SK-N-MC (cell line): ENCODE measurements around the gene TMEM203.
"Not testable (repeated sequence)": the region's sequence is repeated elsewhere in the genome, so short reads cannot be mapped to it uniquely, and the experiment has no call there.

ENCODE experiments used
- DNase-seq: peaks from one replicate; pipeline ENCODE4 v3.0.0-alpha.2; 2011; ENCODE audit warnings: low read depth, low spot score
- H3K27ac ChIP-seq: fragments of 200-600 bp; sonication (generic); 2 replicates; pipeline ENCODE4 v1.5.1; 2016; ENCODE audit warnings: mixed run types
- H3K36me3 ChIP-seq: fragments of 200-600 bp; sonication (generic); 2 replicates; pipeline ENCODE4 v1.6.1; 2017; ENCODE audit warnings: antibody characterized with exemption, low read length, mixed read lengths; ENCODE audit not compliant: insufficient read depth
- H3K4me3 ChIP-seq: fragments of 200-600 bp; sonication (generic); 2 replicates; pipeline ENCODE4 v1.5.1; 2016
- H3K9ac ChIP-seq: fragments of 200-600 bp; sonication (generic); 2 replicates; pipeline ENCODE4 v1.8.0; 2017; ENCODE audit warnings: mixed run types, mixed read lengths; ENCODE audit not compliant: insufficient read length
- H3K9me3 ChIP-seq: fragments of 200-600 bp; sonication (generic); 2 replicates; pipeline ENCODE4 v1.6.1; 2017; ENCODE audit warnings: low read depth, mild to moderate bottlenecking, antibody characterized with exemption, low read length, moderate library complexity, mixed read lengths
- EZH2 ChIP-seq: fragments of 200-600 bp; sonication (generic); IDR thresholded peaks from one replicate; pipeline ENCODE4 v1.6.1; 2017; ENCODE audit warnings: antibody characterized with exemption
- FOXP2 ChIP-seq: optimal IDR thresholded peaks from 2 replicates; pipeline ENCODE3; 2011; ENCODE audit warnings: mild to moderate bottlenecking, moderate library complexity; ENCODE audit not compliant: insufficient read depth; ENCODE audit errors: extremely low read length, control extremely low read depth
- POLR2AphosphoS5 ChIP-seq: IDR thresholded peaks from 2 replicates; pipeline ENCODE4 v1.6.1; 2012; ENCODE audit warnings: mild to moderate bottlenecking, low read depth, low read length, borderline replicate concordance

The TMEM203 gene

GRCh38 chr9:137250329-137251193, 45.1 kb upstream of the TMEM203 start:
- Histone ChIP-seq H3K4me3 (no peak overlapping the region), H3K9ac (no peak overlapping the region)

GRCh38 chr9:137247916-137248175, 42.4 kb upstream of the TMEM203 start:
- TF ChIP-seq FOXP2 (no peak), POLR2AphosphoS5 (no peak), EZH2 (no peak)
- no peak overlapping the region for H3K9ac ChIP-seq

More at GRCh38 chr9:137250329-137251193, 45.1 kb upstream of the TMEM203 start:
- H3K36me3 ChIP-seq: no peaks in the 10 kb centered on the region
- H3K9me3 ChIP-seq: no peaks in the 10 kb centered on the region
- no peak overlapping the region for H3K27ac ChIP-seq
- DNase-seq: no peak
- TF ChIP-seq FOXP2 (no peak), POLR2AphosphoS5 (no peak), EZH2 (no peak)

GRCh38 chr9:137247135-137247915, 41.9 kb upstream of the TMEM203 start:
- no peak overlapping the region for H3K9ac ChIP-seq
- H3K36me3 ChIP-seq: peaks cover 14% of the 10 kb centered on the region
- H3K27ac ChIP-seq: no peak overlapping the region
- H3K4me3 ChIP-seq: no peak overlapping the region
- DNase-seq: no peak
- no peaks in the 10 kb centered on the region for H3K9me3 ChIP-seq
- TF ChIP-seq EZH2 (no peak), FOXP2 (no peak), POLR2AphosphoS5 (no peak)

More at GRCh38 chr9:137247916-137248175, 42.4 kb upstream of the TMEM203 start:
- H3K4me3 ChIP-seq: no peak overlapping the region
- no peak overlapping the region for H3K27ac ChIP-seq
- no peaks in the 10 kb centered on the region for H3K9me3 ChIP-seq
- DNase-seq: no peak
- H3K36me3 ChIP-seq: peaks cover 9% of the 10 kb centered on the region

GRCh38 chr9:137245450-137246421, 40.3 kb upstream of the TMEM203 start:
- DNase-seq: no peak
- no peak for TF ChIP-seq EZH2
- H3K4me3 ChIP-seq: no peak overlapping the region
- no peak overlapping the region for H3K9ac ChIP-seq
- H3K27ac ChIP-seq: no peak overlapping the region
- peaks cover 21% of the 10 kb centered on the region for H3K36me3 ChIP-seq
- H3K9me3 ChIP-seq: no peaks in the 10 kb centered on the region

- Histone ChIP-seq H3K9me3 (no peaks in the 10 kb centered on the region), H3K9ac (no peak overlapping the region), H3K36me3 (peaks cover 21% of the 10 kb centered on the region), H3K4me3 (no peak overlapping the region), H3K27ac (no peak overlapping the region)
- no peak for TF ChIP-seq POLR2AphosphoS5
- TF ChIP-seq FOXP2: no peak
- no peak for TF ChIP-seq EZH2
- DNase-seq: no peak
Observed at GRCh38 chr9:137244486-137245449, 39.3 kb upstream of the TMEM203 start.

- no peak overlapping the region for H3K4me3 ChIP-seq
- no peak for DNase-seq
- H3K9ac ChIP-seq: no peak overlapping the region
- no peak overlapping the region for H3K27ac ChIP-seq
- TF ChIP-seq FOXP2 (no peak), POLR2AphosphoS5 (no peak; the same call in 1 of the 2 replicates), EZH2 (no peak)
- peaks cover 21% of the 10 kb centered on the region for H3K36me3 ChIP-seq
- no peaks in the 10 kb centered on the region for H3K9me3 ChIP-seq
Observed at GRCh38 chr9:137243626-137244485, 38.4 kb upstream of the TMEM203 start.

- H3K4me3 ChIP-seq, DNase-seq, H3K27ac ChIP-seq, H3K9me3 ChIP-seq, H3K9ac ChIP-seq: not testable (repeated sequence)
- H3K36me3 ChIP-seq: peaks cover 21% of the 10 kb centered on the region
Observed at GRCh38 chr9:137243266-137243625, 37.8 kb upstream of the TMEM203 start.
